COLO829 (cell line): ENCODE results near the gene NME7.
A peak's percentile ranks its signal among the peaks of the same experiment; 100 is the strongest.
"Not testable (repeated sequence)": the region's sequence is repeated elsewhere in the genome, so short reads cannot be mapped to it uniquely, and the experiment has no call there.

Experiments
- DNase-seq: peaks from one replicate; pipeline ENCODE4 v3.0.0; 2012; ENCODE audit warnings: low spot score

NME7 gene

DNA sequence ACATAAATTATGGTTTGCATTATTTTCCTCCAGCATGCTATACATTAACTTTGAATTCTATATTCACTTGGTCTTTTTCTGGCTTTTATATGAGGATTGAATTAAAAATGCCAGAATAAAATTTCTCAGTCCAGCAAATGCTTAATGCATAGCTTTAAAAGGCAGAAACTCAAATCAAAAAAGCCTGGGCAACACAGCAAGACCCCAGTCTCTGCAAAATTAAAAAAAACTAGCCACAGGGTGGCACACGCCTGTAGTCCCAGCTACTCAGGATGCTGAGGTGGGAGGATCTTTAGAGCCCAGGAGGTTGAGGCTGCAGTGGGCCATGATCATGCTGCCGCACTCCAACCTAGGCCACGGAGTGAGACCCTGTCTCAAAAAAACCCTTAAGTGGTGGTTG is 241.3 kb downstream of the NME7 start:
- DNase-seq = no peak

DNA sequence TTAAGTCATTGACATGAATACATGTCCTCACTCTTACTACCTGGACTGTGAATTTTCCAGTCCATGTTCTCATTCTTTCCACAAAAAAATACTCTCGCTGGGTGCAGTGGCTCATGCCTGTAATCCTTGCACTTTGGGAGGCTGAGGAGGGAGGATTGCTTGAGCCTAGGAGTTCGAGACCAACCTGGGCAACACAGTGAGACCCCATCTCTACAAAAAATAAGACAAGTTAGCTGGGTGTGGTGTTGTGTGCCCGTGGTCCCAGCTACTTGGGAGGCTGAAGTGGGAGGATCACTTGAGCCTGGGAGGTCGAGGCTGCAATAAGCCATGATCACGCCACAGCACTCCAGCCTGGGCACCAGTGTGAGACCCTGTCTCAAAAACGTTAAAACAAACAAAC is 242.0 kb downstream of the NME7 start:
- DNase-seq = not testable (repeated sequence)

DNA sequence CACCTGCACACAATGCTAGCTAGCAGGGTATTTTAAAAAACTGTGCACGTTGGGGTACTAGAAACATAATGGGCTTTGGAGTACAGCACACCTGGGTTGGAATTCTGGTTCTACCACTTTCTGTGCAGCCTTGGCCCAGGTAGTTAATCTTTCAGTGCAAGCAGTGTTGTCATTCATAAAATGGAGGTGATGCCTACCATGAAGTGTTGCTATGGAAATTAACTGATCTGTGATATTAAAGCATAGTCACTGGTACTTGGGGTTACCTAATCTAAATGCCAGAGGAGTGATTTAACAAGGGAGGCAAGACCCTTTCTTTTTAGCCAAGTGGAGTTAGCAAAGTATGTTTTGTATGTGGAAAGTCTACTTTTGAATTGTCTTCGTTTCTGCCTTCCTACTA is 243.1 kb downstream of the NME7 start:
- no peak for DNase-seq

DNA sequence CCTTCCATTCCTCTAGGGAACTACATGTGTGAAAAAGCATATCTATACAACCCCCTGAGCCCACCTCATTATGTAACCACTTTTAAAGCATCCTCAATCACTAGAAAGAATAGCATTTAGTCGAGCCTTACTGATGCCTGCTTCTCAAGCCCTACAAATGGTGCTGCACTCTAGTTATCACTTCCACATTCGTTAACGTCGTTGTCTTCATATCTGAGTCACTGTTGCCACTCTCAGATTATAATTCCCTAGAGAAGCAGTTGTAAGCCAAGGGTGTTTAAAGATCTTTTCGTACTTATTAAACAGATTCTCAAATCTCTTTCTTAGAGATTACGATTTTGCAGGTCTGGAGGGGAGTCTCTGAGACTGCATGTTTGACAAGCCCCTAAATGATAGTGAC is 244.6 kb downstream of the NME7 start:
- no peak for DNase-seq

DNA sequence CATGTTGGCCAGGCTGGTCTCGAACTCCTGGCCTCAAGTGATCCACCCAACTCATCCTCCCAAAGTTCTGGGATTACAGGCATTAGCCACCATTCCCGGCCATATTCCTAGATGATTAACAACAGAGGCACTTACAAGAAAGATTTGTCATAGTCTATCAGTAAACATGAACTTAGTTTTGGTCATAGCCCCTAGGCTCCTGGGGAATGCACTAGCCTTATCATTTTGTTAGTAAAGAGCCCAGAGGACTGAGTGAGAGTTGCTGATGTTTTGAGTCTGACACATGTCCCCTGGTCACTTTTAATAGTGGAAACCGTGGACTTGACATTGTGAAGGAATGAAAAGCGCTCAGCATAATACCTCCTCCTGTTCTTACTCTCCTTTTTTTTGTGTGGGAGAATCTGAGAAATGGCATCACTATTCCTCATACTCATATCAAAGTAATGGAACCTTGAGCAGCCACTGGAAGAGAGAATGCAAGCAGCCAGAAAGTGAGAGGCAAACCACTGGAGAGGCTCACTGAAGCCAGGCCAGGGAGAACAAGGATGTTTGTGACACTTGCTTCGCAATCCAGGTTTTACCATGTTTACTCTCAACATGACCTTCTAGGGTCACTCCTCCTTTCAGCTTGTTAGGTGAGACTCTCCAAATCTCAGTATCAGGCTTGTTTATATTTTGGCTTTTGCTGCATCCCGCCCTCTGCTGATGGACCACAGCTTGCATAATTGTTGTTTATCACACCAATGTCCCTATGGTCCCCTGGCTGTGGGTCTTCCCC is 246.3 kb downstream of the NME7 start:
- DNase-seq = no peak

DNA sequence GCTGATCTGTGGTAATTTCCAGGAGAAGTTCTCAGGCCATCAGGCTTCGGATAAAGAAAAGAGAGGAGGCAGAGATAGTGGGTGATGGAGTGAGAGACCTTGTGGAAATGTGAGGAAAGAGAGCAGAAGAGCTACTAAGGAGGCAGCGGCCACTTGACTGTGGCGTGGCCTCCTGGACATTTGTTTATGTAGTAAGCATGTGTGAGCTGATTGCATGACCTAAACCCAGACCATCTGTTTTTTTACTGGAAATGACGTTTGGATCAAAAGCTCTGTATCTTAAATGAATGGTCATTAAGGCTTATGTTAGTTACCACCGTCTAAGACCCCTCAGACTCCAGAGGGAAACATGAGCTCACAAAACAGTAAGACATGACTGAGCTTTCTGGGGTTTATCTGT is 247.5 kb downstream of the NME7 start:
- DNase-seq = no peak

DNA sequence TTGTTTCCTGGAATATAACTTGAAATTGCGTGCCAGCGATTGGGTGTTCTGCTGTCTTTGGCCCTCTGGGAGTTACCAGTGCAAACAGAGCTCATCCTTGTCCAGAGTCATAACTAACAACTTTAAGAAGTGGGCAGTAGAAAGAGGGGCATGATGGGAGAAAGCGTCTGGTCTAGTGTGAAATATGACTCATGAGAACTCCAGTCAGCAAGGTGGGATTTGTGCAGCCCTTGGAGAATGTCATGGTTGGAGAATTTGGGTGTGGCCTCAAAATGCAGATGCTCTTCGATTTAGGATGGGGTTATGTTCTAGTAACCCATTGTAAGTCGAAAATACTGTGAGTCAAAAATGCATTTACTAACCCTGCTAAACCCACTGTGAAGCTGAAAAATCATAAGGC is 248.2 kb downstream of the NME7 start:
- peak; percentile 74 for DNase-seq

DNA sequence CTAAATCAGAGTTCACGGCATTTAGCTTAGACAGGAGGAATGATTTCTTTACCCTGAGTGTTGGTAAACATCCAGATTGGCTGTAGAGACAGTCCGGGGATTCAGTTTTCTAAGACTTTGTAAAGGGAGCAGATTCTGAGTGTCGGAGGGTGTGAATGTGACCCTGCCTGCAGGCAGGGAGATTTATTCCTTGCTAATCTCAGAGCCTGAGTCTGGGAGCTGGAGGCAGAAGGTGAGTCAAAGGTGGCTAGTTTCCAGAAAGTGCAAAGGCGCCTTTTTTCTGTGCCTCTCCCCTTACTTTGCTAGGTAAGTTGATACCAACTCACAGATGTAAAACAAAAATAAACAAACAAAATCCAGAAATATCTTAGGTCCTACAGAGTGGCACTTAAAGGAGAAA is 249.4 kb downstream of the NME7 start:
- DNase-seq = no peak

DNA sequence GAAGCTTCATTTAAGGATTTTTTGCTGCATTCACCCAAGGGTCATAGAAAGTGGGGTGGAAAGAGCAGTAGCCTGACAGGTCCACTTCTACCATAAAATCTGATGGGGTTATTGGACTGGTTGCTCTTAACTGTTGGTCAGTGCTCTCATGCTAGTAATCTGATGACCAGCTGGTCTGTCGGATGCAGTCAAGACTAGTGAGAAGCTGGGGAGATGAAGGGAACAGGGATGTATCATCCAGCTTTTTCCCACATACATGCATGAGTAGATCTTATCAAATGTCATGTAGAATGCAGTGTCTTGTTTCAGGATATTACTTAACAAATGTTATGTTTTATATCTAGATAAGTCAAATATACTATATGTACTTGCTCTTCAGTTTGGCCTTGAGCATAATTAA is 250.0 kb downstream of the NME7 start:
- no peak for DNase-seq

DNA sequence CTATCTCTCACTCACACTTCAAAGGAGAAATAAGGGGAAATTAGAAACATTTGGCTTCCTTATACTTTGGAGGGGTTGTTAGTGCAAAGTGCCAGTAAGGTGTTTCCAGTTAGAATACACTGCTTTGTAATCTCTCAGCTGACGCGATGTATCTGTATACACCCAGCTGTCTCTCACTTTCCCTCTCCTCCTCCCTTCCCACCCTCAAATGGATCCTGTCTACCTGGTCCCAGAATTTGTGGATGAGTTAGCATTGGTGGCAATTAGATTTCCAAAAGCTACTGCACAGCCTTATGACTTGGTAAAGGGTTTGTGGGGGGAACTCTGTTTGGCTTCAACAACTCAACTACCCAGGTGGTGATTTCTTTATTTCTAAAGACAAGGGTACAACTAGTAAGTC is 250.6 kb downstream of the NME7 start:
- no peak for DNase-seq

DNA sequence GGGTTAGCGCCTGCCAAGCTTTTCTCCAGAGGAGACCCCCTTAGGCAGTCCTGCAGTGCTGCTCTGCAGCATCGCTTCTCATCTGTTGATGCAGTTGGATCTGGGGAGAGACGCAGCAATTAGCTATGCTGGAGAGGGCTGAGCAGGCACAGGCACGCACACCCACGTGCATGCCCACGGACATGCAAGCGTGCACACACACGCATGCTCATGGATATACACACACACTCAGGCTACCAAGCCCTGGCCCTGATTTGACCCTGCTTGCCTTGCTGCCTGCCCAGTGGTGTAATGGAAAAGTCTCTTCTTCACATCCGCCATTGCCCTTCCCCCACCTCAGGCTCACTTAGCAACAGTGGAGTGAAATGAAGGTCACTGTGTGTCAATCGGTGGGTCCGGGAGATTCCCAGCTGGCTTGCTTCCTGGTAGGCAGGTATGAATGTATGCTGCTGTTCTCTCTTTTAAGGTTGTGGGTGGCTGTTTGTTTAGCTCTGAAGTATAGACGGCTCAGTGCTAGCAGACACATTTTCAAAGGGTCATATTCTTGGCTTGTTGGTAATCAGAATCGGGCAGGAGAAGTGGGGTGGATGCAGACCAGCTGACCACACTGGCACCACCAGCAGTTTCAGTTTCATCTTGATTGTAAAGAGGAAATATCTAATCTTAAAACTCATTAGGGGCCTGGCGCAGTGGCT is 251.6 kb downstream of the NME7 start:
- peak; percentile 82 for DNase-seq

DNA sequence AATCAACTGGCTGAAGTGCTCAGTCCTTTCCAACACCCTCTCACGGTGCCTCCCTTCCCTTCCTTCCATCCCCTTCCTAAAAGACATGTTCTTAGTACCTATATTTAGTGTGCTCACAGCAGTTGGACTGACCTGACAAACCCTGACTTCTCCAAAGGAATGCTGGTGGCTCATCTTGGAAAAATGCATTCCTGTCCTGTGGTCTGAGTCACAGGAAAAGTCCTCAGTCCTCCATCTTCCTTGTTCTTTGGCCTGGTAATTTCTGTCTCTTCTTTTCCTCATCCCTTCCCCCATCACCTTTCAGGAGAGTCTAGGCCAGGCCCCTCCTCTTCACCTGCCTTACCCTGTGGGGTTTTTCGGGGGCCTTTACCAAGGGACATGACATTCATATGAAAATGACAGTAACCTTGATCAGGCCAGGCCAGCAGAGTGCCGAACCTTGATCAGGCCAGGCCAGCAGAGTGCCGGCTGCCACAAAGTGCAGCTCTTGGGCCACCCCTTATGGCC is 253.9 kb downstream of the NME7 start:
- peak; percentile 82 for DNase-seq

DNA sequence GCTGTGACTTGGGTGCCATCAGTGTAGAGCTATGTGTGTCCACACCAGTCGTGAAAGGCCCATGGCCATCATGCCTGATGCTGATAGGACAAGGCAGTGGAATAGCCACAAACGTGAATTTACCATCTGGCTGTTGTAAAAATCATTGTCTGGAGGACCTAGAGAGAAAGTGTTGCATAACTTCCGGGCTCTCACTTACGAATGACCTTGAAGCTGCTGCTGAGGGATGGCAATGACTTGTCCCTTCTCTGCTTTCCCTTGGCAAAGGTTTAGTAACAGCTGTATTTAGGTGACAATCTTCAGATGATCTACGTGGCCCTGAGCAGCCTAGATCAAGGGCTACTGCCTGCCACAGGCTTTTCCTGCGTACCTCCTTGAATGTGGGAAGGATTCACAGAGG is 255.4 kb downstream of the NME7 start:
- DNase-seq = no peak

DNA sequence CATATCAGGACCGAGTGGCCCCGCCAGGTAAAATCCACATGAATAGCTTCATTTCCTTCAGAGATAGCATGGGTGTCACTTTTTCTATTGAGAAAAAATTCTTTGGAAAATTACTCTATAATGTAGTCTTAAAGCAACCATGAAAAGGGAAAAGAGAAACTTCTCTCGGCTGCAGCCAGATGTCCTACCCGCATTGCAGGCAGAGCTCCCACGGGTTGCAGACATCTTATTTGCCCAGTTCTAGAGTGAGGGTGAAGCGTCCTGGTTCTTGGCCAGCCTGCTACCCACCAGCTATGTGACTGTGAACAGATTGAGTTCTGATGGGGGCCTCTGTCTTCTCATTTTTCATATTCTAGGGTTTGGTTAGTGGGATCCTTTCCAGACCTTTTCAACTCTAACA is 256.1 kb downstream of the NME7 start:
- no peak for DNase-seq

DNA sequence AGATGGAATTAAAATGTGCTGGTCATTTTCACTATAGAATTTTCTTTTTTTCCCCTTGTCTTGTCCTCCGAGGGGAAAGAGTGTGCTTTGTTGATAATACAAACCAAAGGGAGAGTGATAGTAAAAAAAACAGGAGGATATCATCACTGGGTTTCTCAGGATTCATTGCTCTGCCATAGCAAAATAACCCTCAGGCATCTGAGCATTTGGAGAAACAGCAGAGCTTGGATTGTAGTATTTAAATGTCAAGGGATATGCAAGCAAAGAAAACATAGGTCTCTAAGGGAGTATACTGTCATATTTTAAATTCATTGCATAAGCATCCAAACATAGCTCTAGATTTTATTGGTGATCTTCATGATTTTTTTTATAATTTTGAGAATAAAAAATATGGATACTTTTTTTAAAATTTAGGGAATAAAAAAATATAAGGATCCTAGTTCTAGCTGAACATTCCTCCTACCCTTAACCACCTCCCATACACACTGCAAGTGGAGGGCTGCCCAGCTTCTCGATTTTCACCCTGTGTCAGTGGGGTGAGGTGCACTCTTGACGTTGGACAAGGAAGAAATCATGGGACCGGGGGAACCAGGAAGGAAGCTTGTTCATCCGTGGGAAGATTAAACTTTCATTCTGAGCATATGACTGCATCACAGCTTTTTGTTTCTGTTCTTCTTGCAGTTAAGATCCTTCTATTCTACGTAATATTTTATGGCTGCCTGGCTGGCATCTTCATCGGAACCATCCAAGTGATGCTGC is 256.7 kb downstream of the NME7 start:
- no peak for DNase-seq

DNA sequence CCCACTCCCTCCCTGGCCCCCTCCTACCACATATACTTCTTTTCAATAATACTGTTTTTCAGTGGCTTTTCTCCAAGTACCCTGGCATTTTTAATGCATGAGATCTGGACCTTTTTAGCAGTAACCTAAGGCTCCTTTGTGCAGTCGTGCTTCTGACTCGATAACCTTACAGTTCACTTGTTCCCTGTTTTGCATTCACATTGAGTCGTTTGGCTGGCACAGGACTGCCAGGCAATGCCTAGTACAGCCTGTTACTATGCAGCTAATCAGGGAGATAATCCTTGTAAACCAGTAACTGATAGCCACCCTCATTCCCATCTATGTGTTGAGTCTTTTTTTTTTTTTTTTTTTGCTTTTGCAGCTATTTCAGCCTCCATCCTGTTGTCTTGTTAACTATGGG is 257.4 kb downstream of the NME7 start:
- no peak for DNase-seq

DNA sequence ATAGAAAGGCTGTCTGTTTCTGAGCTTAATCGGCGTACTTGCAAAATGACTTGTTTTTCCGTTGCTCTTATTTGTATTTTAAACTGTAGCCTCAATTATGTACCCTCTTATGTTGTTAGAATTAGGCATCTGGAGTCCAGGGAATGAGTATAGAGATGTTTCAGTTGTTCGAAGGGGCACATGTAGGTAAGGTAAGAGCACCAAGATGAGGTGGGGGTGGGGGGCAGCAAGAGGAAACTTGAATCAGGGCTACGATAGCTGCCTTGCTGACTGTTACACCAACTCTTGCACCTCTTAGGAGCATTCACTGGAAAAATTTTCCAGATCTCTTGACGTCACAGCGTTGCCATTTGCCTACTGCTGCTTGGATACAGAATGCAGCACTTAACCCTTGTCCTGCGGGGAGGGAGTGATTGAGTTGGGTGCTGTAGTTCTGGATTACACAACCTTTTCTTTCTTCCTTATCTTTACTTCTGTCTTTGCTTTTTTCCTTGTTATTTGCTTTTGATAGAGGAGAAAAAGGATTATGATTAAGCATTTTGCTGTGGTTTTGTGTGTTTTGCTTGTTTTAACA is 257.9 kb downstream of the NME7 start:
- no peak for DNase-seq

DNA sequence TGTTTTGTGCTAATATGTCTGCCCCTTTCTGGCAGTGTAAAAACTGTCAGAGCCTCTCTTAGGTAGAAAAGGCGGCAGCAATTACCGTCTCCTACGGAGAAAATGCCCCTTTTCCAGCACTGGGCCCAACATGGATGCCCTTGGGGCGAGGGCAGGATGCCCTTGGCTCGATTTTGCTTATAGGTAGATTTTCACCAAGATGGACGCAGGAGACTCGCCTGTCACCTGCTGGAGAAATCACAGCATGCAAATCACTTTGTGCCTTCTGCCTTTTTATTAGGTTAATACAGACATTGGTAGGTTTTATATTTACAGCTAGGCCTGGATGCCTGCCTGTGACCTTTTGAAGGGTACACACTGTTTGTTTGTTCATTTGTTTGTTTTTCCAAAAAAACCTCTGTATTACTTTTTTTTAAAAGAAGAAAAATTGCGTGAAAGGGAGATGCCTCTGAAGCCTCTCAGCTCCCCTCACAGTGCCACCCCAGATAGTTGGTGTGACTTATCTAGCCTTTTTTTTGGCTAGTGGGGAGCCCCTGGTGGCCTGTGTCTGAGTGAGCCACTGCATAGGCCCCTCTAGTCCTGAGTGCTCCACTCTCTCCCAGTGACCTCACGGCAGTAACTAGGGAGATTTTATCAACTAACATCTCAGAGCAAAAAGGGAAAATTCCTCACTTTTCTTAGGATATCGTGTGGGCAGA is 258.6 kb downstream of the NME7 start:
- no peak for DNase-seq

DNA sequence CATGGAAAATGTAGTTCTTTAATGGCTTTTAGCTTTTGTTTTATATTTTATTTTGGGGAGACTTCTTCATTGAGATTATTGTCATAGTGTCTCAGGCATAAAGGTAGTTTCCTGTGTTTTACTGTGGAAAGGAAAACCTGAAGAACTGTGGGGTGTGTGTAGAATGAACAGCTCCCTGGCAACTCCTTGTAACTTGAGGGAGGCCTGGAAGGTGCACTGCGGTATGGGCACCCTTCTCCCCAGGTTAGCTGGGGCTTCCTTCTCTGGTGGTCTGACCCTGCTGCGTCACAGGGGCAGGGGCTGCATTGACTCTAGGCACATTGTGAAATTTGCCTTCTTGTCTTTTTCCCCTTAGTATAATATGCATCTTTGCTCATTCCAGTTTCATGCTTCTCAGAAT is 259.4 kb downstream of the NME7 start:
- no peak for DNase-seq

DNA sequence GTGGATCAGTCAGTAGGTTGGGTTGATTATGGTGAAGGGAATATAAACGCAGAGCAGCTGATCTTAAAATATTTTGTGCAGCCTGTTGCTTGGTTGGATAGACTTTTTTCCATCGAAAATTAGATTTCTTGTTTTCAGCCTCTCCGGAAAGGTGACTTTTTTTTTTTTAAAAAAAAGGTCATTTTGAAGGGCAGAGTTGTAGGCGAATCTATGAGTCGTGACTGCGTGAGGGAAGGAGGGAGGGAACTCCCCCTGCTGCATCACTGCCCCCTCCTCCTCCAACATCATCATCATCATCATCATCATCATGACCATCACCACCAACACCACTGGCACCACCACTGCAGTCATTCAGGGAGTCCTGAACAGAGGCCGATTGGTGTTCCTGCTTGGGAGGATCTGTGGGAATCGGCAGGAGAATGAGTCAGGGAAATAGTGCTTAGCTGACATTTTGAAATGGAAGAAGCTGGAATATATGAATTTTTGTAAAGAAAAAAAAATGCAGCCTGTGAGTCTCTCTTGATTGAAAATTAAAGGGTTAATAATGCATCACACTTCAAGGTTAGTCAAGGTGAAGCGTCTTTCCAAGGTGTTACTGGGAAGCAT is 259.9 kb downstream of the NME7 start:
- no peak for DNase-seq

DNA sequence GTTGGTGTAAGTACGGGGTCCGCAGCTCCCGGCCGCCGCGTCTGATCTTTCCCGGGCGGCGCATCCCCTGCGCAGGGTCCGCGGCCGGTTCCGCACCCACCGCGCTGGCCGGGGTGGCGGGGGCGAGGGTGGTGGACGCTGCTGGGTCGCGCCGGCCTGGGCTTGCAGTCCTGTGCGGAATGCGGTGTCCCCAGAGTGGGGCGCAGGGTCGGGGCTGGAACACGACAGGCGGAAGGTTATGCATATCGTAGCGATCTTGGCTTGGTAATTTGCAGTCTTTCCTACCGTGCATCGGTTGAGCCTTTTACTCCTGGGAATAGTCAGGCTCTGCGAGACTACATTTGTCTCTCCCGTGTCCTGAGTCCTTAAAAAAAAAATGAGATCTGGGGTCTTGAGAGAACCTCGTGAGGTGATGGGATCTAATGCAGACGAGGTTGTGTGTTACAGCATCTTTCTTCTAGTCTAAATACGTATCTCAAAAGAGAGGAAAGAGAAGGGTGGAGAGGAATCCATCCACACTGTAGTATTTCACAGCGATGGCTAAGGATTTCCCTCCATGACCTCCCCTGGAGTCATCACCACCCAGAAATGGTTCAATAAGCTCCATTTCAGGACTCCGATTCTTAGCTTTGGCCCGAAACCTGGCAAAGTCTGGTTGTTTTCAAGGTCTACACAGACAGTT is 260.5 kb downstream of the NME7 start:
- no peak for DNase-seq
